LNCaP clone FGC (cell line): ENCODE data around the gene RALGDS.
A peak's percentile ranks its signal among the peaks of the same experiment; 100 is the strongest.

Experiments
- DNase-seq: peaks from one replicate; pipeline ENCODE4 v3.0.0-alpha.2; 2011; ENCODE audit warnings: low read depth
- H3K4me3 ChIP-seq: 2 replicates; pipeline ENCODE4 v1.5.1; 2011; ENCODE audit warnings: mild to moderate bottlenecking, low read depth, low read length, control low read depth
- CTCF ChIP-seq: IDR thresholded peaks from 2 replicates; pipeline ENCODE4 v1.5.1; 2012; ENCODE audit warnings: mild to moderate bottlenecking; ENCODE audit not compliant: control insufficient read depth, insufficient read depth; ENCODE audit errors: extremely low read depth

RALGDS gene

GRCh38 chr9:133122935-133123611 is 2.0 kb upstream of the RALGDS start:
- no peak for DNase-seq
- no peak overlapping the region for H3K4me3 ChIP-seq
- TF ChIP-seq CTCF = no peak

GRCh38 chr9:133122605-133122934 is 1.5 kb upstream of the RALGDS start:
- no peak overlapping the region for H3K4me3 ChIP-seq
- TF ChIP-seq CTCF = no peak
- DNase-seq = no peak

- no peak for TF ChIP-seq CTCF
- DNase-seq = no peak
- no peak overlapping the region for H3K4me3 ChIP-seq
Observed at GRCh38 chr9:133121915-133122550, 993 bp upstream of the RALGDS start.

- no peak for DNase-seq
- TF ChIP-seq CTCF = no peak
- peak overlapping the region; percentile 77 for H3K4me3 ChIP-seq
Observed at GRCh38 chr9:133120501-133121197, 391 bp downstream of the RALGDS start.

GRCh38 chr9:133119846-133120500 is 1.1 kb downstream of the RALGDS start:
- peak; percentile 41 for DNase-seq
- H3K4me3 ChIP-seq = peak overlapping the region; percentile 77
- no peak for TF ChIP-seq CTCF

GRCh38 chr9:133119103-133119845 is 1.8 kb downstream of the RALGDS start:
- peak overlapping the region; percentile 77 for H3K4me3 ChIP-seq
- DNase-seq = no peak
- no peak for TF ChIP-seq CTCF
